Adrenal gland (tissue), 5 donors: ENCODE measurements around the gene HTR7.
"Not testable (repeated sequence)": the region's sequence is repeated elsewhere in the genome, so short reads cannot be mapped to it uniquely, and the experiment has no call there.

ENCODE experiments used
- POLR2A ChIP-seq, 2 donors: fragments of 450-650 bp; IDR thresholded peaks; one replicate each; pipeline ENCODE4 v1.6.1; 2017; ENCODE audit warnings: antibody characterized with exemption in 2 of 2, mild to moderate bottlenecking in 2 of 2, moderate library complexity in 1 of 2
- TF ChIP-seq, protein P1 (sequence below), 6 experiments: fragments of 450-650 bp in 4 of 6; fragments of 200-600 bp in 2 of 6; sonication (generic) in 1 of 6; IDR thresholded peaks; 1 replicate in 5 of 6; 2 replicates in 1 of 6; pipeline versions ENCODE4 v1.5.1 to v1.8.0; 2016 to 2021; ENCODE audit warnings: antibody characterized with exemption in 6 of 6, mild to moderate bottlenecking in 2 of 6, moderate library complexity in 1 of 6
- donor health status: DM: no; HTN: no; CAD: no.

DNA sequence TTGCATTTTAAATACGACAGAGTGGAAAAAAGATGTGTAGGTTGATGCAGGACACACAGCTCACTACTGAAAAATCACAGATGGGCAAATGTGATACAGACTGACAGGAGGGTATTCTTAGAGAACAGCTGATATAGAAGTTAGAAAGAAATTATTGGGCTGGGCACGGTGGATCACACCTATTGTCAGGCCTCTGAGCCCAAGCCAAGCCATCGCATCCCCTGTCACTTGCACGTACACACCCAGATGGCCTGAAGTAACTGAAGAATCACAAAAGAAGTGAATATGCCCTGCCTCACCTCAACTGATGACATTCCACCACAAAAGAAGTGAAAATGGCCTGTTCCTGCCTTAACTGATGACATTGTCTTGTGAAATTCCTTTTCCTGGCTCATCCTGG, 50.7 kb downstream of the HTR7 start:
- TF ChIP-seq, protein P1, sequence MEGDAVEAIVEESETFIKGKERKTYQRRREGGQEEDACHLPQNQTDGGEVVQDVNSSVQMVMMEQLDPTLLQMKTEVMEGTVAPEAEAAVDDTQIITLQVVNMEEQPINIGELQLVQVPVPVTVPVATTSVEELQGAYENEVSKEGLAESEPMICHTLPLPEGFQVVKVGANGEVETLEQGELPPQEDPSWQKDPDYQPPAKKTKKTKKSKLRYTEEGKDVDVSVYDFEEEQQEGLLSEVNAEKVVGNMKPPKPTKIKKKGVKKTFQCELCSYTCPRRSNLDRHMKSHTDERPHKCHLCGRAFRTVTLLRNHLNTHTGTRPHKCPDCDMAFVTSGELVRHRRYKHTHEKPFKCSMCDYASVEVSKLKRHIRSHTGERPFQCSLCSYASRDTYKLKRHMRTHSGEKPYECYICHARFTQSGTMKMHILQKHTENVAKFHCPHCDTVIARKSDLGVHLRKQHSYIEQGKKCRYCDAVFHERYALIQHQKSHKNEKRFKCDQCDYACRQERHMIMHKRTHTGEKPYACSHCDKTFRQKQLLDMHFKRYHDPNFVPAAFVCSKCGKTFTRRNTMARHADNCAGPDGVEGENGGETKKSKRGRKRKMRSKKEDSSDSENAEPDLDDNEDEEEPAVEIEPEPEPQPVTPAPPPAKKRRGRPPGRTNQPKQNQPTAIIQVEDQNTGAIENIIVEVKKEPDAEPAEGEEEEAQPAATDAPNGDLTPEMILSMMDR (IDR thresholded peaks at IDR 0.05): not testable (repeated sequence)
- TF ChIP-seq POLR2A (IDR thresholded peaks at IDR 0.05): not testable (repeated sequence)
